WI38 (cell line): ENCODE results near the gene NCK2.

ENCODE experiments used
- H3K4me3 ChIP-seq: 2 replicates; pipeline ENCODE4 v1.5.1; 2011; ENCODE audit warnings: low read depth, mild to moderate bottlenecking, control low read depth, low read length
- CTCF ChIP-seq: IDR thresholded peaks from 2 replicates; pipeline ENCODE4 v1.5.1; 2012; ENCODE audit warnings: low read depth, mild to moderate bottlenecking, control low read depth, low read length

The NCK2 gene

GRCh38 chr2:105777506-105778055 lies 32.9 kb downstream of the NCK2 start:
- no peak for TF ChIP-seq CTCF
- H3K4me3 ChIP-seq, result no peak overlapping the region

- no peak for TF ChIP-seq CTCF
- H3K4me3 ChIP-seq, result no peak overlapping the region
Observed at GRCh38 chr2:105778080-105778607, 33.4 kb downstream of the NCK2 start.

GRCh38 chr2:105779394-105779793 lies 34.7 kb downstream of the NCK2 start:
- H3K4me3 ChIP-seq, result no peak overlapping the region
- TF ChIP-seq CTCF, result no peak

GRCh38 chr2:105780606-105781005 lies 35.9 kb downstream of the NCK2 start:
- H3K4me3 ChIP-seq, result no peak overlapping the region
- TF ChIP-seq CTCF, result no peak

GRCh38 chr2:105781274-105781978 lies 36.7 kb downstream of the NCK2 start:
- TF ChIP-seq CTCF, result no peak
- no peak overlapping the region for H3K4me3 ChIP-seq

- TF ChIP-seq CTCF, result no peak
- H3K4me3 ChIP-seq, result no peak overlapping the region
Observed at GRCh38 chr2:105782123-105782522, 37.4 kb downstream of the NCK2 start.

GRCh38 chr2:105782646-105783045 lies 37.9 kb downstream of the NCK2 start:
- TF ChIP-seq CTCF, result no peak
- no peak overlapping the region for H3K4me3 ChIP-seq
